ENCODE results near the gene CNNM2.
"Not testable (repeated sequence)": the region's sequence is repeated elsewhere in the genome, so short reads cannot be mapped to it uniquely, and the experiment has no call there.

CNNM2 gene

GRCh38 chr10:103100620-103101019 lies 182.5 kb downstream of the CNNM2 start:
- DNase-seq (ENCODE audit: extremely low read depth in 1 of 2, low read depth in 1 of 2): no peak

- no peak for DNase-seq (ENCODE audit: extremely low read depth in 1 of 2, low read depth in 1 of 2)
Observed at GRCh38 chr10:103102195-103102594, 184.1 kb downstream of the CNNM2 start.

DNA sequence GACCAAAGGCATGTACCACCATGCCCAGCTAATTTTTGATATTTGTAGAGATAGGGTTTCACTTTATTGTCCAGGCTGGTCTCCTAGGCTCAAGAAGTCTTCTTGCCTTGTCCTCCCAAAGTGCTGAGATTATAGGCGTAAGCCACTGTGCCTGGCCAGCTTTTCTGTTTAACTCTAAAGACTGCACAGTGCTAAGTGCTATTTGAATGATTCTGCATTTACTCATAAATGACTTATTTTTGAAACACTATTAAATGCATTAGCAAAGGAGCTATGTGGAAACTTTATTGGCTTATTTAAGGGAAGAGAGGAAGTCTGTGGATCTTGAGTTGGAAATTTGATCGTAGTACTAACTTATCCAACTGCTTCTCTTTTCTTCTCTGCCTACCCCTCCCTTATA lies 185.9 kb downstream of the CNNM2 start:
- no peak for DNase-seq (ENCODE audit: extremely low read depth in 1 of 2, low read depth in 1 of 2)

DNA sequence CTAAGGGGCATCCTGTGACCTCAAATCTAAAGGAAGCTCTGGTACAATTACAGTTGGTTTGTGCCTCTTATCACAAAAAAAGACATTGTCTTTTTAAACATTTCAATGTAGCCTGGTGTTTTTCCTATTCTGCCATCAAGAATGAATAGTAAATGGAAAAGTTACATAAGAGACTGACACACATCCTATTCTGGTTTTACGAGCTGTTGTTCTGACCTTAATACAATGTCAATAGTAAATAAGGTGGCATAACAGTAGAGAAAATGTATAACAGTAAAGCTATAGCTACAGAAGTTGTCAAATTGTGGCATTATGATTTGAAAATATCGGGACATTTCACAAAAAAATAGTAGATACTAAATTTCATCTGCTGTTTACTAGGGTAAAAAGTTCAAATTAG lies 186.6 kb downstream of the CNNM2 start:
- no peak for DNase-seq (ENCODE audit: extremely low read depth in 1 of 2, low read depth in 1 of 2)

DNA sequence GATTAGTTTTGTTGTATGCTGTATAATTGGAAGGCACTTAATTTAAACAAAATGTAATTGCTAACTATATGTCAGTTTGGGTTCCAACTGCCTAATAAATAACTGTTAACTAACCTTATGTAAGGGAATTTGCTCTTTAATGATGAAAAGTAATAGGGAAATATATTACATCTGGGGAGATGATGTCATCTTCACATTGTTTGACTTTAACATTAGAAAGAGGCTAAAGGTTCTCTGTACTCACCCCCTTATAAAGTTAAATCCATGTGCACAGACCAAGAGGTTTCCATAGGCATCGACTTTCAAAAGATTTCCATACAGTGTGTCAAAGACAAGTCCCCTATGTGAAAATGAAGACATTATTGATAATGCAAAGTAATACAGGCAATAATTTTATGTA lies 187.4 kb downstream of the CNNM2 start:
- no peak for DNase-seq (ENCODE audit: extremely low read depth in 1 of 2, low read depth in 1 of 2)

DNA sequence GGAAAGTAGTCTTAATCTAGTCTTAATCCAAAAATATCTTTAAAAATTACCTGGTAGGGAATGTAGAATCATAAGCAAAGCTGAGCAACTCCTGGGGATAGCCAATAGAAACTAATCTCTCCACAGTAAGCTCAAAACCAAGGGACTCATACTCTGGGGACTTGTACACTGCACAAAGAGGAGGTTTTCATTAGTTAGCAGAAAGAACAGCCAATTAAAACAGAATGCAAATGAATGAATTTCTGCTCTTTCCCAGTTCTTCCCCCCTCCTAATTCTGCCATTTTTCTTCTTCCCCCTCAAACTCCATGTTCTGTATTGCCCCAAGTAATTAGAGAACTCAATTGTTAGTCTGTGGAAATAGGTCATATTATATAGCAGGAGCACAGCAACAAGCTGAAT lies 188.4 kb downstream of the CNNM2 start:
- DNase-seq (ENCODE audit: extremely low read depth in 1 of 2, low read depth in 1 of 2): no peak

GRCh38 chr10:103109821-103110220 lies 191.7 kb downstream of the CNNM2 start:
- no peak for DNase-seq (ENCODE audit: extremely low read depth in 1 of 2, low read depth in 1 of 2)

DNA sequence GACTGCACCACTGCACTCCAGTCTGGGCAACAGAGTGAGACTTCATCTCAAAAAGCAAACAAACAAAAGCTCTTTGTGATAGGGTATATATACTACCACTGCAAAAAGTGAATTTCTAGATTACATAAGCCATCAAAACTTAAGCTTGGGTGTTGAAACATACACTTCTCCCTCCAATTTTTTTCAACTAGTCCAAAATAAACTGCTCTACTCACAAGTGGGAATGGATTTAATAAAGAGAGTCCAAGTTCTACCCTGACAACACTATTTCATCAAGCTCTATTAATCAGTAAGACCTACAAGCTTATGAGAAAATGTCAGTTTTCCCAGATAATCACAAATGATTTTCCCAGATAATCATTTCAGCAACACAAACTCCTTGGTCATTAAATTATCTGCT lies 192.3 kb downstream of the CNNM2 start:
- DNase-seq (ENCODE audit: extremely low read depth in 1 of 2, low read depth in 1 of 2): no peak

DNA sequence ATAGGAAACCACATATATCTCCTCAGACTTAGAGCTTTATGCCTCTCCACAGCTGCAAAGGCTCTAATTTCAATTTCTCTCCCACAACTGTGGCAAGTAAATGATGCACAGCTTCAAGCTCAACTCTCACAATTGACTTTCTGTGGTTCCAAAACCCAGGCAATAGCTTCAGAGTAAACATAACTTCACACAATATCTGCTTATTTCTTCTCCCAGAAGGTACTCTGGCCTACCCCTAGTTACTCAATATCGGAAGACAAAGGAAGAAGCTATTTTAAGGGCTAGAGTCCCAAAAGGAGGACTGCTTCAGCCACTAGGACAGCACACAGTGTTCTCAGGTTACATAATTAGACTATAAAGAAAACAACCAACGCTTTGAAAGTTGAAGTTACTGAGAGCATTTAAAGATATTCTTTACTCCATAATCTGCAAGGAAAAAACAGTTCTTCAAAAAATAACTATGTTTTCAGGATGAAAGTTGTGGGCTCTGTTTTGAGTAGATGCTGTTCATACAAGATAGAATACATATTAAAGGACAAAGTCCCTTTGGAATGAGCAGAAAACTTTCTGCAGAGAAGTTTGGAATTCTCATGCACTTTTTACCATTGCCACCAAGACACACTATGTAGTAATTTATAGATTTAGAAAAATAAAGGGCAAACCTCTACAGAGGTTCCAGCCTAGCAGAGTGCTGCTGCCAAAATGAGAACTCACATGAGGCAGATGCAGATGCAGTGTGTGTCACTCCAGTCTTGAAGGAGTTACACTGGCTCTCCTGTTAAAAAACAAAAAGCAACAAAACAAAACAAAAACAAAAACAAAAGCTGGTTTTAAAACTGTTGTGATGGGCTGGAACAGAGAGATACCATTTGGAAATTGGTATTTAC lies 193.2 kb downstream of the CNNM2 start:
- DNase-seq (ENCODE audit: extremely low read depth in 1 of 2, low read depth in 1 of 2): no peak

DNA sequence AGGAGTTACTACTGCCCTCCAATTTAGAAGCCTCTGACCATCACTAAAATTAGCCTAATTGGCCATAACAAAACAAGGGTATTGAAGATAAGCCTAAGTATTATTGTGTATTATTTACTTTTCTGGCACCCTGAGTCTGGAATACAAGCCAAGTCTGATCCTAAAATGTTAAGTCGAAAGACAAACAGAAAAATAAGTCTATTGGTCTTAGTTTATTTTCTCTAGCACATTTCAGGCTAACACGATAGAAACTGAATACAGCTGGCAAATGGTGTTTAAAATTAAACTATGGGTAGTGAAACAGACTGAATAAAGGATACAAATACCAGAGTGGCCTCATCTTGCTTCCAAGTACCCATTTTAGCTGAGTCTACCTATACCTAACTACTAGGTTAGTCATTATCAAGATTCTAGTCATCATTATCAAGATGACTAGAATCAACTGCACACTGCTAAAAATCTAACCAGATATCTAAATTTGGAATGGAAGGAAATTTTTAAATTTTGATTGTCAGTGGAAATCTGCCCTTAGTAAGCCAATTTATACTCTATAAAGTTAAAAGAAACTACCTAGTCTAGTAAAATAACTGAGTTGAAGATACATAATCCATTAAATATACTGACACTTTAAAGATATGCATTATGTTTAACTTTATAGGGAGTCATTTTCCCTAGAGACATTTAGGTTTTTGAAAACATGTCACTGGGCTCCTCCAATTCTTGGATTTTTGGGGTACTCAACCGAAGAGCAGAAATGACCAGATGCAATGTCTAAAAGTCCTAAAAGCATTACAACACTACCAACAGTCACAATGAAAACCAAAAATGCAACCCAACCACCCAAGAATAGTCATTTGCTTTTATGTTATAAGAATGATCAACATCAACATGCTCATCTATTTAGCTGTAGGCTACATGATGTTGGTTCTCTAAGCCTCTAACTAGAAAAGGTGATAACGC lies 194.1 kb downstream of the CNNM2 start:
- no peak for DNase-seq (ENCODE audit: extremely low read depth in 1 of 2, low read depth in 1 of 2)

GRCh38 chr10:103114876-103115275 lies 196.8 kb downstream of the CNNM2 start:
- no peak for DNase-seq (ENCODE audit: extremely low read depth in 1 of 2, low read depth in 1 of 2)

DNA sequence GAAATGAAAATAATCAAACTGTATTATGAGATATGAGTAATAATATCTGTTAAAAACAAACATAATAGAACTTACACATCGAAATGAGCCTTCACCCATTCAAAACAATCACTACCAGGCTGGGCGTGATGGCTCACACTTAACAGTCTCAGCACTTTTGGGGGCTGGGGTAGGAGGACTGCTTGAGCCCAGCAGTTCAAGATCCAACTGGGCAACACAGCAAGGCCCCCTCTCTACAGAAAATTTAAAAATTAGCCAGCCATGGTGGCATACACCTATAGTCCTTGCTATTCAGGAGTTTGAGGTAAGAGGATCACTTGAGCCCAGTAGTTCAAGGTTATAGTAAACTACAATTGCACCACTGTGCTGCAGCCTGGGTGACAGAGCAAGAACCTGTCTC lies 199.2 kb downstream of the CNNM2 start:
- no peak for DNase-seq (ENCODE audit: extremely low read depth in 1 of 2, low read depth in 1 of 2)

DNA sequence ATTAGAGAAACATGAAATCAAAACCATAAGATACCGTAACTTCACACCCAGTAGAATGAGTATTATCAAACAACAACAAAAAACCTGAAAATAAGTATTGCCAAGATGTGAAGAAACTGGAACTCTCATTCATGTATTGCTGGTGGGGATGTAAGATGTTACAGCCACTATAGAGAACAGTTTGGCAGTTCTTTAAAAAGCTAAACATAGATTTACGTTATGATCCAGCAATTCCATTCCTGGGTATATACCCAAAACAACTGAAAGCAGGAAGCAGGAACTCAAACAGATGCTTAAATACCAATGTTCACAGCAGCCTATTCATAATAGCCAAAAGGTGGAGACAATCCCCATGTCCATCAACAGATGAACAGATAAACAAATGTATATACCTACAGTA lies 202.5 kb downstream of the CNNM2 start:
- no peak for DNase-seq (ENCODE audit: extremely low read depth in 1 of 2, low read depth in 1 of 2)

- no peak for DNase-seq (ENCODE audit: extremely low read depth in 1 of 2, low read depth in 1 of 2)
Observed at GRCh38 chr10:103120977-103121735, 203.1 kb downstream of the CNNM2 start.

GRCh38 chr10:103123282-103124024 lies 205.4 kb downstream of the CNNM2 start:
- DNase-seq (ENCODE audit: extremely low read depth in 1 of 2, low read depth in 1 of 2): no peak

DNA sequence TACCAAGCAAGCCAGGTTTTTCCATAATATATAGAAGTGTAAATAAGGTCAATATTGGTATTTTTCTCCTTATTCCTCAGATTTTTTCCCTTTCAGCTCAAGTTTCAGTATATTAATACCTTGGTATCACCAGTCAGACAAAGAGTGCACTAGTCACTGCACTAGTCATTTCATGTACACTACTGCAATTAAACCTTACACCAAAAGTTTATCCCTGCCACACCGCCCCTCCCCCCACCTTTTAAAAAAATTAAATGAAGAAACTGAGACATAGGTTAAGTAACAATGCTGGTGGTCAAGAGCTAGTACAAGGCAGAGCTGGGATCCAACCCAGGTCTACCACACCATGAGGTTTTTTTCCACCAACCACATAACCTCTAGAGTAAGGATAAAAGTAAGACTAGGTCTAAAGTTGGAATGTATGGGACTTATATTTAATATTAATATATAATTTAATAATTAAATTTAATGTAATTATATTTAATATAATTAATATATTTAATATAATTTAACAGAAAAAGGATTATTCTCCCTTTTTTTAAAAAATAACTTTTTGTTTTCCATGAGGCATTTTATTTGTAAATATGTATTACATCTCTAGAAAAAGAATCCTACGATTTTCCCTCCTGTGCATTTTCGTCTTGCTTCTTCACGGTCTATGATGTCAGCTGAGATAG lies 206.5 kb downstream of the CNNM2 start:
- no peak for DNase-seq (ENCODE audit: extremely low read depth in 1 of 2, low read depth in 1 of 2)

DNA sequence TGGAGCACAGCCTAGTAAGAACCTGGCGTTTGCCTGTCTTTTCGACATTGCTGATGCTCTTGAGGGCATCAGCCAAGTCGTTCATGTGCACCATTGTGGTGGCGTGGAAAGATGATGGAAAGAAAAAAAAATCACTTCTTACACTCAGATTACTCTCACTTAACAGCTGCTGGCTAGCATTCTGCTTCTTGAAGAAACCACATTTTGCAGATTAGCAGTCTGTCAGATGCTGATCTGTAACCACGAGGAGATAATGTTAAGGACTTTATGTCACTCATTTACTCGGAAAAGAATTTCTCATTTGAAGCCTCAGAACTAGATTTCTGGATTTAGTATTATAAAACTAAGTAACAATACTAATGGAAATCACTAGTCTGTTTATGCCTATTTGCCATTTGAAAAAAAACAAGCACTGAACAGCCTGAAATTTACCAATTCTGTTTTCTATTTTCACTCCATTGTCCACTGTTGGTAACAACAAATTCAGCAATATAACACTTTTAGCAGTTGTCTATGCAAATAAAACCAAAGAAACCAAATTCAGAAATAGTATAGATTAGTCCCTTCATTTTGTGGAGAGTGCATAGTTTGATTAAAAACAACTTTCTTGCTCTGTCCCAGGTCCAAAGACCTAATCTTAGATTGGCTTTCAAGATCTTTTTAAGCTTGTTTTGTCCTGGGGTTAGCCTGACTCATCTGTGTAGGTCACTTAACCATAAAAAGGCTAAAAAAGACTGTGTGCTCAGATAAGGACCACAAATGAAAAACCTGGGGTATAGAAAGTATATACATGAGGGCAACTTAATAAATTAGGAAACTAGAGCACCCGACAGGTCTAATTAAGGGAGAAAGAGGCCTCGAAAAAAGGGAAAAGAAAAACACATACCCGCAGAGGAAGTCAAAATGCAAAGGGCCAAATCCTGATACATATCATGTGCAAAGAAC lies 207.5 kb downstream of the CNNM2 start:
- DNase-seq (ENCODE audit: extremely low read depth in 1 of 2, low read depth in 1 of 2): no peak

- DNase-seq (ENCODE audit: extremely low read depth in 1 of 2, low read depth in 1 of 2): no peak
Observed at GRCh38 chr10:103127241-103127640, 209.1 kb downstream of the CNNM2 start.

DNA sequence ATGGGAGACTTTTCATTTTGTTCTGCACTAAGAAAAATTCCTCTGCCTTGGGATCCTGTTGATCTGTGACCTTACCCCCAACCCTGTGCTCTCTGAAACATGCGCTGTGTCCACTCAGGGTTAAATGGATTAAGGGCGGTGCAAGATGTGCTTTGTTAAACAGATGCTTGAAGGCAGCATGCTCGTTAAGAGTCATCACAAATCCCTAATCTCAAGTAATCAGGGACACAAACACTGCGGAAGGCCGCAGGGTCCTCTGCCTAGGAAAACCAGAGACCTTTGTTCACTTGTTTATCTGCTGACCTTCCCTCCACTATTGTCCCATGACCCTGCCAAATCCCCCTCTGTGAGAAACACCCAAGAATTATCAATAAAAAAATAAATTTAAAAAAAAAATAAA lies 212.1 kb downstream of the CNNM2 start:
- not testable (repeated sequence) for DNase-seq (ENCODE audit: extremely low read depth in 1 of 2, low read depth in 1 of 2)

Measured in activated CD8-positive, alpha-beta memory T cell treated with anti-CD3 and anti-CD28 coated beads for 1 hour (primary cell).